GM12892 (cell line): ENCODE data around the gene GPR18.

Experiments used
- POLR2A ChIP-seq: IDR thresholded peaks from 2 replicates; pipeline ENCODE4 v1.6.1; 2011; ENCODE audit warnings: low read depth, low read length, control low read depth
- POLR2AphosphoS5 ChIP-seq: IDR thresholded peaks from 2 replicates; pipeline ENCODE4 v1.6.1; 2011; ENCODE audit warnings: low read depth, low read length, control low read depth

DNA sequence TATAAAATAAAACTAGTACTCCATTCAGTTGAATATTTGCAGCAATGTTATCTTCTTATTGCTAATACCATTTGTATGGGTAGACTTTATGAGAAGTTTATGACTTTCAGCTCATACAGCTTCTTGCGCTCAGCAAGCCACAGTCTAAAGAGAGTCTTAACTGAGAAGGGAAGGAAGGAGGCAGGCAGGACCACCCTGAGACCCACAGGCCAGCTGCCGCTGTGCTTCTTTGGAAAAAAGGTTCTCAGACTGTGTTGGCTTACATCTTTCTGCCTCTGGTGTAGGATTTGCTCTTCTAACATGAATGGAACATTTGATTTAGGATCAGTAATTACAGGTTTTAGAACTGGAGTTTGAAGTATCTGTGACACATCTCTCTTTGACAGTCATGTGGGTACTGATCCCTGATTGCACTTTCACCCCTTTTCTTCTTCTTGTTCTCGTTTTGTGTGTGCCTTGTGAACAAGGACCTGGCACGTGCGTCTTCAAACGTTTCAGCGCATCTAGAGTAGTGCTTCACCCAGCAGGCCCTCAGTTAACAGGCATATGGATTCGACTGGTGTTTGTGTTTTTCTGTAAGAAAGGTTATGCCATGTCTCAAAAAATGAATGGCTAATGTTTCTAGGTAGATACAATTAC is 7.1 kb upstream of the GPR18 start:
- TF ChIP-seq POLR2A (no peak), POLR2AphosphoS5 (no peak)
